HG02973 (cell line): Measurements from ENCODE around the gene COA5.

ENCODE experiments used
- ATAC-seq: cut with Tn5 transposase; IDR thresholded peaks from one replicate; pipeline ENCODE4 v1.9.1; 2021; ENCODE audit warnings: moderate library complexity; ENCODE audit not compliant: unreplicated experiment

The COA5 gene

GRCh38 chr2:98608116-98608961, at the start of gene COA5, which contains the start of gene UNC50:
Gene COA5, minus strand, starts transcription at chr2:98608512. Its CDS starts 107 bp downstream, at chr2:98608405.
Gene UNC50, plus strand, starts transcription at chr2:98608589. Its CDS starts 1,171 bp downstream, at chr2:98609760.
- peak; percentile 83 for ATAC-seq

- ATAC-seq: no peak
These were observed 48.5 kb upstream of the COA5 start for GRCh38 chr2:98656800-98657199.

GRCh38 chr2:98654699-98655495, 46.6 kb upstream of the COA5 start:
- ATAC-seq: no peak

DNA sequence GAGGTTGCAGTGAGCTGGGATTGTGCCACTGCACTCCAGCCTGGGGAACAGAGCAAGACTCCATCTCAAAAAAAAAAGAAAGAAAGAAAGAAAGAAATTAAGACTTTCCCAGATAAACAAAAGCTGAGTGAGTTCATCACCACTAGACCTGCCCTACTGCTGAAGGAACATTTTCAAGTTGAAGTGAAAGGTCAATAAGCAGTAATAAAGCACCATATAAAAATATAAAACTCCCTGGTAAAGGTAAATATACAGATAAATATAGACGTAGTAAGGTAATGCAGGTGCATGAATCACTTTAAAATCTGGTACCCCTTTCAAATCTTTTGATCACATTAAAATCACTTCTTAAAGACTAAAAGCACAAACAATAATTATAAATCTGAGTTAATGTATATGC, 42.7 kb upstream of the COA5 start:
- ATAC-seq: no peak

GRCh38 chr2:98649992-98650375, 41.7 kb upstream of the COA5 start:
- ATAC-seq: no peak

GRCh38 chr2:98649135-98649991, 41.1 kb upstream of the COA5 start:
- ATAC-seq: no peak

GRCh38 chr2:98648451-98648850, 40.1 kb upstream of the COA5 start:
- ATAC-seq: no peak

- no peak for ATAC-seq
These were observed 39.3 kb upstream of the COA5 start for GRCh38 chr2:98647636-98648035.

- no peak for ATAC-seq
These were observed 35.3 kb upstream of the COA5 start for GRCh38 chr2:98643496-98644100.

GRCh38 chr2:98637401-98638147, 29.3 kb upstream of the COA5 start:
- ATAC-seq: no peak

DNA sequence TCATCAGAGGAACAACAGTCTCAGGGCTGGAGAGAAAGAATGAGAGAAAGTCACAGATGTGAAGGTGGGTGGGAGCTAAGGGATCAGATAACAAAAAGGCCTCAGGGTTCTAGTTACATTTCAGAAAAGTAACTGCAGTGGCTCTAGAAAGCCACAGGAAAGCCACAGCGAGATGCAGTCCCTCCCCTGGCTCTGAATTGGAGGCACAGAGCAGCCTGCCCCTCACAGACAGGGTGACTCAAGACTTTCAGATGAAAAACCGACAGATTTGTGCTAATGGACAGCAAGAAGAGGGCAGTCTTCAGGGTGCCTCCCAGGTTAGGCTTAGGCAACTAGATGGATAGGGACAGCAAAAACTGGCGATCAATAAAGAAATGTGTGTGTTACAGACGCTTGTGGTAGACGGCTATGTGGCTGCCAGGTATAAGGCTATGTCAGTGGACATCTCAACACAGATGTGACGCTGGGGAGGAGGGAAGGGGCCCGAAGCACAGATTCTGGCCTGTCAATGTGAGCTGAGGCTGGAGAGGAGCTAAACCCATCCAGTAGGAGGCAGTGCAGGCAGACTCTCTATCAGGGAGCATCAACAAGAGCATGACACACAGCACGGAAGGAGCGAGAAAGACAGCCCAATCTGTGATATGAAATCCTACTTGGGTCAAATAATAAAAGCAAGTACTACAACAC, 26.2 kb upstream of the COA5 start:
- no peak for ATAC-seq

DNA sequence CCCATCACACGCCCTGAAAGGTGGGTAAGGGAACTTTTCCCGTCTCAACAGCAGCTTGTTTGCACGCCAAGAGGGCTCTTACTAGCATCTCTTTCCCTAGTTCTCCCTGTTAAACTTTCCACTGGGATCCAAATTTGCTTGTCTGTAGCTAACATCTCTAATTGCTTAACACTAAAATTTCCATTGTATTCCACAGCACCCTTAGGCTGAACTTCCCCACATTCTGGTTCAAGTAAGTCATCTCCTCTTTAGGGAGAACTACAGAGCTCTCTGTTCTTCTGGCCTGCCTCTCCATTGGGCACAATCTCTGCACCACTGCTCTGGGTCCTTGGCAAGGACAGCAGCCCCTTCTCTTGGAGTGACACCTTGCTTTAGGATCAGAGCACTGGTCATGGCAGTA, 24.0 kb upstream of the COA5 start:
- ATAC-seq: no peak

DNA sequence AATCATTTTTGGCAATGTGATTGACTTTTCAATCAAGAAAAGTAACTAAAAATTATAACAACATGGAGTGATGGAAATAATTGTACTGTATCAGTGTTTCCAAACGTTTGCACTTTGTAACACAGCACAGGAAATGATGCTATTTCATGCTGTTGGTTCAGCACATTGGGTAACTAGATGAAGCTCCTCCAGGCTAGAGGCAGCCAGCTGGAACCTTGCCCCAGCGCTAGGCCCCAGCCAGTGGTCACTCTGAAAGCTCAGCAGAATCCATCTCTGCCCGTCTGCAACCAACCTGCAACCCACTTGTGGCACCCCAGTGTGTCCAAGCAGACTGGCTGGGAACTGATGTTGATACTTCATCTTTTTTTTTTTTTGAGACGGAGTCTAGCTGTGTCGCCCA, 15.3 kb upstream of the COA5 start:
- ATAC-seq: no peak

- ATAC-seq: no peak
These were observed 8.8 kb upstream of the COA5 start for GRCh38 chr2:98617149-98617548.

GRCh38 chr2:98615481-98615880, 7.2 kb upstream of the COA5 start:
- no peak for ATAC-seq

GRCh38 chr2:98614024-98614739, 5.9 kb upstream of the COA5 start:
- no peak for ATAC-seq

DNA sequence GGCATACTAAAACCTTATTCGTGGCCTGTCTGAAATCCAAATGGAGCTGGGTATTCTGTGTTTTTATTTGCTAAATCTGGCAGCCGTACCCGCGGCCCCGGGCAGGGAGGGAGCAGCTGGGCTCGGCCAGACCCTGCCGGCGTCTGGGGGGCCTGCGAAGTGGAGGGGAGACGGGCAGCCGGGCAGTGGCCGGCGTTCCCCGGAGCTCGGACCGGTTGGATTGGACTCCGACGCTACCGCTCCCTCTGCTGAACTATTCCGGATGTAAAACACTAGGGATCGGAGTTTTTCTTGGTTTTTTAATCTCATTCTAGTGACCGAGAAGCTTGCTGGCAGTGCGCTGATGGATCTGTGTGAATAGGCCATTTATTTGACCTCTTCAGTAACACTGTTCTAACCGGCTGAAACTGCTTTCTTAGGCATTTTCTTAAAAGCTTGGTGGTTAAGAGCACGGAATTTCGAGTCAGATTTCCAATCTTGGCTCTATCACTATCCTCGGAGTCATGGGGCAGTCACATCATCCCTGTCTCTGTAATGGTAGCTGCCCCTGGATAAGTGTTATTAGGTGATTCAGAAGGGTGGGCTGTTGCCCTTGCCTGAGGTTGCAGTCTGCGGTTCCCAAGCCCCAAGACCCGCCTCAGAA, 771 bp upstream of the COA5 start:
- ATAC-seq: no peak

DNA sequence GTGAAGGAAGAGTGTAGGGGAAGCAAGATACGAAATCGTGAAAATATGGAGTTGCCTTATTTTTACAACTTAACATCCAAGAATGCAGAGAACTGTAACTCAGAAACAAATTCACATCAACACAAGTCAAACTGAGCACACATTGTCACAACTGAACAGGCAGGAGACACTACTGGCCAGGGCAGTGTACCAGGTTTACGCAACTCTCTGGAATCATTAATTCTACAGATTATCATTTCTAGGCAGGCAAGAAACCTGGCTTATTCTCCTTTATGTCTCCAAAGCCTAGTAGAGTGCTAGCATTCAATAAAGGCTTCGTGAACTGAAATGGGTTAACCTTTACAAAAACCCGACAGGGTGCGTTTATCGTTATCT, 584 bp downstream of the COA5 start:
- no peak for ATAC-seq
